ENCODE data around the gene HAX1.

Gene HAX1

GRCh38 chr1:154272217-154272998 lies at the start of gene HAX1:
HAX1 (plus strand) TSS chr1:154272629; CDS start chr1:154272724, 95 bp downstream.
- Histone ChIP-seq H3K4me3 (ENCODE audit: low read depth, low read length) (peak within 1 kb of the TSS; percentile 80), H3K27ac (ENCODE audit: extremely low read depth, low read depth, low read length) (peak within 1 kb of the TSS; percentile 62; the same call in 1 of the 2 replicates), H3K4me1 (ENCODE audit: control insufficient read depth, insufficient read depth, low read length) (no peaks in the 10 kb centered on the region), H3K9me3 (ENCODE audit: control insufficient read depth, insufficient read depth, low read depth, low read length) (no peaks in the 10 kb centered on the region), H3K36me3 (ENCODE audit: control insufficient read depth in 2 of 2, insufficient read depth in 1 of 2, low read length in 2 of 2) (peaks cover 22 to 60% of the 10 kb centered on the region in 2 experiments)
- POLR2A ChIA-PET, result interaction anchor here (0.6 to 1.1 kb wide), 7 partner anchors 52 to 466 kb away, joined by 3 to 6 read pairs (median 3); partner anchors contain the start of genes GATAD2B and RPS27
- CTCF ChIA-PET, result interaction anchor here (0.6 to 1.9 kb wide), 36 partner anchors 8 to 606 kb away, joined by 3 to 13 read pairs (median 3); no protein-coding TSS in a partner anchor
- TF ChIP-seq ZFP3 (tag by site-specific recombination; IDR thresholded peaks at IDR 0.05; ENCODE audit: low read depth) (no peak), GLIS2 (tag by site-specific recombination; IDR thresholded peaks at IDR 0.05) (no peak), ZNF404 (tag by site-specific recombination; IDR thresholded peaks at IDR 0.05) (no peak), REPIN1 (tag by site-specific recombination; IDR thresholded peaks at IDR 0.05; ENCODE audit: low read depth) (no peak), ZNF561 (tag by site-specific recombination; IDR thresholded peaks at IDR 0.05; ENCODE audit: borderline replicate concordance) (peak; percentile 81; the same call in 1 of the 2 replicates), ZNF830 (tag by site-specific recombination; IDR thresholded peaks at IDR 0.05; ENCODE audit: low read depth) (no peak), ZNF112 (tag by site-specific recombination; IDR thresholded peaks at IDR 0.05) (no peak), ZSCAN5A (tag by site-specific recombination; IDR thresholded peaks at IDR 0.05) (no peak), SP2 (tag by site-specific recombination; IDR thresholded peaks at IDR 0.05) (peak; percentile 95), ZNF423 (tag by site-specific recombination; IDR thresholded peaks at IDR 0.05) (no peak), ZNF248 (tag by site-specific recombination; IDR thresholded peaks at IDR 0.05) (no peak), SP3 (tag by site-specific recombination; IDR thresholded peaks at IDR 0.05) (peak; percentile 93), ZBTB1 (tag by site-specific recombination; IDR thresholded peaks at IDR 0.05) (no peak), ZNF302 (tag by site-specific recombination; IDR thresholded peaks at IDR 0.05; ENCODE audit: low read depth) (no peak), ZNF626 (tag by site-specific recombination; IDR thresholded peaks at IDR 0.05) (no peak), ZNF473 (tag by site-specific recombination; IDR thresholded peaks at IDR 0.05) (no peak), SETDB1 (IDR thresholded peaks at IDR 0.05; ENCODE audit: insufficient read length, low read length) (no peak), ZSCAN18 (tag by site-specific recombination; IDR thresholded peaks at IDR 0.05) (no peak), ZNF548 (tag by site-specific recombination; IDR thresholded peaks at IDR 0.05) (no peak), AEBP2 (tag by site-specific recombination; IDR thresholded peaks at IDR 0.05; ENCODE audit: borderline replicate concordance) (no peak), ZNF837 (tag by site-specific recombination; IDR thresholded peaks at IDR 0.05) (no peak)
- TF ChIP-seq, protein P1, sequence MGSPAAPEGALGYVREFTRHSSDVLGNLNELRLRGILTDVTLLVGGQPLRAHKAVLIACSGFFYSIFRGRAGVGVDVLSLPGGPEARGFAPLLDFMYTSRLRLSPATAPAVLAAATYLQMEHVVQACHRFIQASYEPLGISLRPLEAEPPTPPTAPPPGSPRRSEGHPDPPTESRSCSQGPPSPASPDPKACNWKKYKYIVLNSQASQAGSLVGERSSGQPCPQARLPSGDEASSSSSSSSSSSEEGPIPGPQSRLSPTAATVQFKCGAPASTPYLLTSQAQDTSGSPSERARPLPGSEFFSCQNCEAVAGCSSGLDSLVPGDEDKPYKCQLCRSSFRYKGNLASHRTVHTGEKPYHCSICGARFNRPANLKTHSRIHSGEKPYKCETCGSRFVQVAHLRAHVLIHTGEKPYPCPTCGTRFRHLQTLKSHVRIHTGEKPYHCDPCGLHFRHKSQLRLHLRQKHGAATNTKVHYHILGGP (tag by site-specific recombination; IDR thresholded peaks at IDR 0.05), result no peak
- TF ChIP-seq, protein P2, sequence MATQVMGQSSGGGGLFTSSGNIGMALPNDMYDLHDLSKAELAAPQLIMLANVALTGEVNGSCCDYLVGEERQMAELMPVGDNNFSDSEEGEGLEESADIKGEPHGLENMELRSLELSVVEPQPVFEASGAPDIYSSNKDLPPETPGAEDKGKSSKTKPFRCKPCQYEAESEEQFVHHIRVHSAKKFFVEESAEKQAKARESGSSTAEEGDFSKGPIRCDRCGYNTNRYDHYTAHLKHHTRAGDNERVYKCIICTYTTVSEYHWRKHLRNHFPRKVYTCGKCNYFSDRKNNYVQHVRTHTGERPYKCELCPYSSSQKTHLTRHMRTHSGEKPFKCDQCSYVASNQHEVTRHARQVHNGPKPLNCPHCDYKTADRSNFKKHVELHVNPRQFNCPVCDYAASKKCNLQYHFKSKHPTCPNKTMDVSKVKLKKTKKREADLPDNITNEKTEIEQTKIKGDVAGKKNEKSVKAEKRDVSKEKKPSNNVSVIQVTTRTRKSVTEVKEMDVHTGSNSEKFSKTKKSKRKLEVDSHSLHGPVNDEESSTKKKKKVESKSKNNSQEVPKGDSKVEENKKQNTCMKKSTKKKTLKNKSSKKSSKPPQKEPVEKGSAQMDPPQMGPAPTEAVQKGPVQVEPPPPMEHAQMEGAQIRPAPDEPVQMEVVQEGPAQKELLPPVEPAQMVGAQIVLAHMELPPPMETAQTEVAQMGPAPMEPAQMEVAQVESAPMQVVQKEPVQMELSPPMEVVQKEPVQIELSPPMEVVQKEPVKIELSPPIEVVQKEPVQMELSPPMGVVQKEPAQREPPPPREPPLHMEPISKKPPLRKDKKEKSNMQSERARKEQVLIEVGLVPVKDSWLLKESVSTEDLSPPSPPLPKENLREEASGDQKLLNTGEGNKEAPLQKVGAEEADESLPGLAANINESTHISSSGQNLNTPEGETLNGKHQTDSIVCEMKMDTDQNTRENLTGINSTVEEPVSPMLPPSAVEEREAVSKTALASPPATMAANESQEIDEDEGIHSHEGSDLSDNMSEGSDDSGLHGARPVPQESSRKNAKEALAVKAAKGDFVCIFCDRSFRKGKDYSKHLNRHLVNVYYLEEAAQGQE (tag by site-specific recombination; IDR thresholded peaks at IDR 0.05), result no peak; the same call in 1 of the 2 replicates
- TF ChIP-seq, protein P3, sequence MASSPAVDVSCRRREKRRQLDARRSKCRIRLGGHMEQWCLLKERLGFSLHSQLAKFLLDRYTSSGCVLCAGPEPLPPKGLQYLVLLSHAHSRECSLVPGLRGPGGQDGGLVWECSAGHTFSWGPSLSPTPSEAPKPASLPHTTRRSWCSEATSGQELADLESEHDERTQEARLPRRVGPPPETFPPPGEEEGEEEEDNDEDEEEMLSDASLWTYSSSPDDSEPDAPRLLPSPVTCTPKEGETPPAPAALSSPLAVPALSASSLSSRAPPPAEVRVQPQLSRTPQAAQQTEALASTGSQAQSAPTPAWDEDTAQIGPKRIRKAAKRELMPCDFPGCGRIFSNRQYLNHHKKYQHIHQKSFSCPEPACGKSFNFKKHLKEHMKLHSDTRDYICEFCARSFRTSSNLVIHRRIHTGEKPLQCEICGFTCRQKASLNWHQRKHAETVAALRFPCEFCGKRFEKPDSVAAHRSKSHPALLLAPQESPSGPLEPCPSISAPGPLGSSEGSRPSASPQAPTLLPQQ (tag by site-specific recombination; IDR thresholded peaks at IDR 0.05), result peak; percentile 60; the same call in 1 of the 2 replicates

All from HEK293 (cell line).